A673 (cell line): Measurements from ENCODE around the gene TBC1D22A.

Experiments
- CTCF ChIP-seq: fragments of 300-800, 200-600 bp; sonication (generic); conservative IDR thresholded peaks from 2 replicates; pipeline ENCODE4 v1.5.1; 2017; ENCODE audit warnings: low read depth, mild to moderate bottlenecking, antibody characterized with exemption, low read length, moderate library complexity, mixed read lengths
- EZH2 ChIP-seq: fragments of 200-600 bp; sonication (generic); IDR thresholded peaks from 2 replicates; pipeline ENCODE4 v1.6.1; 2017; ENCODE audit warnings: borderline replicate concordance, low read depth, mild to moderate bottlenecking, mixed read lengths, antibody characterized with exemption, low read length; ENCODE audit not compliant: poor library complexity, severe bottlenecking

- no peak for TF ChIP-seq CTCF
- TF ChIP-seq EZH2: no peak
Measured at GRCh38 chr22:46937939-46938338, 175.5 kb downstream of the TBC1D22A start.
